Thyroid gland (tissue), 4 donors: Measurements from ENCODE around the gene PDE4B.

ENCODE experiments used
- POLR2A ChIP-seq, 2 donors: fragments of 450-650 bp; IDR thresholded peaks; one replicate each; pipeline ENCODE4 v1.6.1; 2017; ENCODE audit warnings: antibody characterized with exemption in 2 of 2, mild to moderate bottlenecking in 2 of 2, moderate library complexity in 1 of 2
- TF ChIP-seq, protein P1 (sequence below), 6 experiments: fragments of 200-600 bp in 3 of 6; fragments of 450-650 bp in 3 of 6; sonication (generic) in 3 of 6; IDR thresholded peaks; one replicate each; pipeline ENCODE4 v1.5.1; 2016 to 2019; ENCODE audit warnings: antibody characterized with exemption in 6 of 6, mild to moderate bottlenecking in 2 of 6, inconsistent platforms in 1 of 6, moderate library complexity in 1 of 6

- TF ChIP-seq, protein P1, sequence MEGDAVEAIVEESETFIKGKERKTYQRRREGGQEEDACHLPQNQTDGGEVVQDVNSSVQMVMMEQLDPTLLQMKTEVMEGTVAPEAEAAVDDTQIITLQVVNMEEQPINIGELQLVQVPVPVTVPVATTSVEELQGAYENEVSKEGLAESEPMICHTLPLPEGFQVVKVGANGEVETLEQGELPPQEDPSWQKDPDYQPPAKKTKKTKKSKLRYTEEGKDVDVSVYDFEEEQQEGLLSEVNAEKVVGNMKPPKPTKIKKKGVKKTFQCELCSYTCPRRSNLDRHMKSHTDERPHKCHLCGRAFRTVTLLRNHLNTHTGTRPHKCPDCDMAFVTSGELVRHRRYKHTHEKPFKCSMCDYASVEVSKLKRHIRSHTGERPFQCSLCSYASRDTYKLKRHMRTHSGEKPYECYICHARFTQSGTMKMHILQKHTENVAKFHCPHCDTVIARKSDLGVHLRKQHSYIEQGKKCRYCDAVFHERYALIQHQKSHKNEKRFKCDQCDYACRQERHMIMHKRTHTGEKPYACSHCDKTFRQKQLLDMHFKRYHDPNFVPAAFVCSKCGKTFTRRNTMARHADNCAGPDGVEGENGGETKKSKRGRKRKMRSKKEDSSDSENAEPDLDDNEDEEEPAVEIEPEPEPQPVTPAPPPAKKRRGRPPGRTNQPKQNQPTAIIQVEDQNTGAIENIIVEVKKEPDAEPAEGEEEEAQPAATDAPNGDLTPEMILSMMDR (IDR thresholded peaks at IDR 0.05): no peak
- TF ChIP-seq POLR2A (IDR thresholded peaks at IDR 0.05): no peak
These were observed 52.9 kb downstream of the PDE4B start for GRCh38 chr1:65845535-65846060.
